ENCODE measurements around the gene ZNF280C.
A peak's percentile ranks its signal among the peaks of the same experiment; 100 is the strongest.

ZNF280C gene

DNA sequence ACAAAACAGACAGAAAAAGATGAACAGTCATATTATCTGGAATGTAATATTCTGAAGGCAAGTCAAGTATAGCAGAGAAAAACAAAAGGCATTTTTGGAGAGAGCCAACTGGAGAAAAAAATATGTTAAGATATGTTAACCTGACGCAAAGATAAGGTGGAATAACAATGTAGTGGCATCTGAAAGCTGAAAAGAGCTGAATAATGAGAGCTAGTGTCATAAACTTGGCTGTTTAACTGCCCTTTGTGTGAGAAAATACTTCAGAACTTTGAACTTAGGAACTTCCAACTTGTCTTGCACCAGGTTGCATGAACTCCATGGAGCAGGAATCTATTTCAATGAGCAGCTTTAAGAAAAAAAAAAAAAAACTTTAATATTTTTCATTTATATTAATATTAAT, 64.1 kb downstream of the ZNF280C start:
- Histone ChIP-seq H3K27me3 (ENCODE audit: insufficient read depth, low read depth, severe bottlenecking) (peaks cover under 1% of the 10 kb centered on the region), H3K36me3 (no peaks in the 10 kb centered on the region)
- TF ChIP-seq, protein P1, sequence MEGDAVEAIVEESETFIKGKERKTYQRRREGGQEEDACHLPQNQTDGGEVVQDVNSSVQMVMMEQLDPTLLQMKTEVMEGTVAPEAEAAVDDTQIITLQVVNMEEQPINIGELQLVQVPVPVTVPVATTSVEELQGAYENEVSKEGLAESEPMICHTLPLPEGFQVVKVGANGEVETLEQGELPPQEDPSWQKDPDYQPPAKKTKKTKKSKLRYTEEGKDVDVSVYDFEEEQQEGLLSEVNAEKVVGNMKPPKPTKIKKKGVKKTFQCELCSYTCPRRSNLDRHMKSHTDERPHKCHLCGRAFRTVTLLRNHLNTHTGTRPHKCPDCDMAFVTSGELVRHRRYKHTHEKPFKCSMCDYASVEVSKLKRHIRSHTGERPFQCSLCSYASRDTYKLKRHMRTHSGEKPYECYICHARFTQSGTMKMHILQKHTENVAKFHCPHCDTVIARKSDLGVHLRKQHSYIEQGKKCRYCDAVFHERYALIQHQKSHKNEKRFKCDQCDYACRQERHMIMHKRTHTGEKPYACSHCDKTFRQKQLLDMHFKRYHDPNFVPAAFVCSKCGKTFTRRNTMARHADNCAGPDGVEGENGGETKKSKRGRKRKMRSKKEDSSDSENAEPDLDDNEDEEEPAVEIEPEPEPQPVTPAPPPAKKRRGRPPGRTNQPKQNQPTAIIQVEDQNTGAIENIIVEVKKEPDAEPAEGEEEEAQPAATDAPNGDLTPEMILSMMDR (IDR thresholded peaks at IDR 0.05; ENCODE audit: low read depth, low read length) = no peak

DNA sequence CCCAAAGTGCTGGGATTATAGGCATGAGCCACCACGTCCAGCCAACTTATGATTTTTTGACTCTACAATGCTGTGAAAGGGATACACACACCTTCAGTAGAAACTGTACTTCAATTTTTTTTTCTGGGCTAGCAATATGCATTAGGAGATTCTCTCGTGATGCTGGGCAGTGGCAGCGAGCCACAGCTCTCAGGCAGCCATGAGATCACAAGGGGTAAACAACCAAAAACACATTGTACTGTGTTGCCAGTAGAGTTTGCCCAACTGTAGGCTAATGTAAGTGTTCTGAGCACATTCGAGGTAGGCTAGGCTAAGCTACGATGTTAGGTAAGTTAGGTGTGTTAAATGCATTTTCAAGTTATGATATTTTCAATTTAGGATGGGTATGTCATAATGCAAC, 71.2 kb downstream of the ZNF280C start:
- TF ChIP-seq, protein P1 (IDR thresholded peaks at IDR 0.05; ENCODE audit: low read depth, low read length) = no peak
- Histone ChIP-seq H3K27me3 (ENCODE audit: insufficient read depth, low read depth, severe bottlenecking) (peaks cover 5% of the 10 kb centered on the region), H3K27ac (no peak overlapping the region), H3K36me3 (no peaks in the 10 kb centered on the region), H3K9me3 (ENCODE audit: severe bottlenecking) (no peaks in the 10 kb centered on the region), H3K4me3 (ENCODE audit: low read depth, low read length) (no peak overlapping the region)
- no peak for DNase-seq

More for the DNA sequence above, 64.1 kb downstream of the ZNF280C start:
- Histone ChIP-seq H3K27ac (no peak overlapping the region), H3K4me3 (ENCODE audit: low read depth, low read length) (no peak overlapping the region), H3K9me3 (ENCODE audit: severe bottlenecking) (no peaks in the 10 kb centered on the region)
- DNase-seq = no peak

DNA sequence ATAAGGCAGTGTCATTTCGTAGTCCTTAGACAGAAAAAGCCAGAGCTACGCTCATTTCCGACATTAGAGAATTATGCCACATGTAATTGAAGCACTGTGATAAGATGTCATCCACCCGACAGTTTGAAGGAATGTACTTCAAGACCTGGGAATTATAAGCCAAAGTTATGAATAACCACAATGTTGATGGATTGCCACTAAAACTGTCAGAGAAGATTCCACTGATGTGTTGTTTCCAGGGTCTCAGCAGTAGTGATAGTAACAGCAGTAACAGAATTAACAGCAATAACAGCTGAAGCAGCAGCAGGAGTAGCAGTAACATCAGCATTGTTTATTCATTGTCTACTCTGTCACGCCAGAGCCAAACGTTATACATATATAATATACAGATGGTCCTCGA, 72.2 kb downstream of the ZNF280C start:
- H3K27ac ChIP-seq = no peak overlapping the region
- TF ChIP-seq, protein P1 (IDR thresholded peaks at IDR 0.05; ENCODE audit: low read depth, low read length) = no peak
- peaks cover 5% of the 10 kb centered on the region for H3K27me3 ChIP-seq (ENCODE audit: insufficient read depth, low read depth, severe bottlenecking)
- no peak for DNase-seq
- no peaks in the 10 kb centered on the region for H3K9me3 ChIP-seq (ENCODE audit: severe bottlenecking)
- no peak overlapping the region for H3K4me3 ChIP-seq (ENCODE audit: low read depth, low read length)
- no peaks in the 10 kb centered on the region for H3K36me3 ChIP-seq

DNA sequence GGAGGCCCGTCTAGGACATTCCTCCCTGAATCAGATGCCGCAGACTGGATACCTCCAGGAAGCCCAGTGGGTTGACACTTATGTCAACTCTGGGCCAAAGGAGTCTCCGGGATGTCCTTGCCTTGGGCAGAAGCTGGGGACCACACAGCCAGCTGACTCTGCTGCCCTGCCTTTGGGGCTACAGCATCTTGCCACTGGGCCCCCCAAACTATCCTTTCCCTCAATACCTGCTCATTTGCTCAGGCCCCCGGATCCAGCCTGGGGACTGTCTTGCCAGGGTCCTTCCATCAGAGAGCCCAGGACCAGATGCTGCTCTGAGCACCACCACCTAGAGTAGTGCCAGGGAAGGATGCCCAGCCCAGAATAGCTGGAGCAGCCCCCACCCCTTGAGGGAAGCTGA, 77.9 kb downstream of the ZNF280C start:
- Histone ChIP-seq H3K27me3 (ENCODE audit: insufficient read depth, low read depth, severe bottlenecking) (peaks cover 2% of the 10 kb centered on the region), H3K9me3 (ENCODE audit: severe bottlenecking) (no peaks in the 10 kb centered on the region), H3K36me3 (no peaks in the 10 kb centered on the region), H3K27ac (no peak overlapping the region), H3K4me3 (ENCODE audit: low read depth, low read length) (no peak overlapping the region)
- TF ChIP-seq, protein P1 (IDR thresholded peaks at IDR 0.05; ENCODE audit: low read depth, low read length) = no peak
- no peak for DNase-seq

DNA sequence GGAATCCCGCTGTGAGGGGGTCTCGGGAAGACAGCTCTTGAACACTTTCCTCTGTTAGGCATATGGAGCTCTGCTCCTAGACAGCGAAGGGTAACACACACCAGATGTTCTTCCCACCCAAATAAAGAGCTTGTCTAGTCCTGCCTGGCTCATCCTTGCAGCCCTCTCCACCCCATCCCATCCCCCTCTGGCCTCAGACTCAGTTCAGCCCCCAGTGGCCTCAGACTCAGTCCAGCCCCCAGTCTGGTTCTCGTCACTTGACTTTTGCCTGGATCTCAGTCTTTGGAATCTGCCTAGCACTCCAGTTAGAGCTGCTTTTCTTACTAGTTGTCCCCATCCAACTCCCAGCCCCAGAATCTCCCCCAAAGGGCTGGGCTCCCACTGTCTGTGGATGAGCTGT, 82.0 kb downstream of the ZNF280C start:
- H3K27ac ChIP-seq = no peak overlapping the region
- H3K9me3 ChIP-seq (ENCODE audit: severe bottlenecking) = no peaks in the 10 kb centered on the region
- no peaks in the 10 kb centered on the region for H3K36me3 ChIP-seq
- no peaks in the 10 kb centered on the region for H3K27me3 ChIP-seq (ENCODE audit: insufficient read depth, low read depth, severe bottlenecking)
- TF ChIP-seq, protein P1 (IDR thresholded peaks at IDR 0.05; ENCODE audit: low read depth, low read length) = no peak
- DNase-seq = peak; percentile 18
- H3K4me3 ChIP-seq (ENCODE audit: low read depth, low read length) = no peak overlapping the region

DNA sequence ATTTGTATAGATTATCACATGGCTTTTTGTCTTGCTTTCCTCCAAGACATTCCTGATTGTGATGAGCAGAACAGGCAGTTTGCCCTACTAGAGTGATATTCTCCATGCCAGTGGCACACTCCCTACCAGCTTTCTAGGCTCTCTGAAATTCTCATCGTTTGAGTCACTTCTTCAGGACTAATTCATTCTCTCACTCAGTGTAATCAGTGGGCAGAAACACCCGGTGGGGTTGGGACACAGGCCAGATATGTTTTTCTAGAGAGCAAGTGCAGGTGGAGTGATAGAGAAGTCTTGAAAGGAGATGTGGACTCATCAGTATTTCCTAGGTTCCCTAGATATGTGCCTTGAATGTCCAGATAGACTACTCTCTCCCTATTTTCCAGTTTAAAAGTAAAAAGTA, 83.8 kb downstream of the ZNF280C start:
- Histone ChIP-seq H3K27ac (no peak overlapping the region), H3K9me3 (ENCODE audit: severe bottlenecking) (no peaks in the 10 kb centered on the region), H3K27me3 (ENCODE audit: insufficient read depth, low read depth, severe bottlenecking) (no peaks in the 10 kb centered on the region), H3K36me3 (no peaks in the 10 kb centered on the region), H3K4me3 (ENCODE audit: low read depth, low read length) (no peak overlapping the region)
- no peak for DNase-seq
- TF ChIP-seq, protein P1 (IDR thresholded peaks at IDR 0.05; ENCODE audit: low read depth, low read length) = no peak

Data from WERI-Rb-1 (cell line).